Progenitor cell of endocrine pancreas (in vitro differentiated cells): ENCODE data around the gene GNB1L. TPM values are rescaled to one million over a fixed set of nuclear protein-coding genes. Genes with fewer than 3 reads are reported as not detected.

ENCODE experiments used
- DNase-seq: peaks from one replicate; pipeline ENCODE4 v3.0.0; 2021; ENCODE audit warnings: low spot score; ENCODE audit not compliant: unreplicated experiment
- H3K27ac Mint-ChIP-seq: 2 replicates; pipeline ENCODE4 v1.8.0; 2021; ENCODE audit warnings: mild to moderate bottlenecking, moderate library complexity, mixed read lengths
- H3K27me3 Mint-ChIP-seq: 2 replicates; pipeline ENCODE4 v1.8.0; 2021; ENCODE audit warnings: mixed read lengths
- H3K36me3 Mint-ChIP-seq: 2 replicates; pipeline ENCODE4 v1.8.0; 2022; ENCODE audit warnings: mixed read lengths; ENCODE audit not compliant: insufficient read depth
- H3K4me1 Mint-ChIP-seq: 2 replicates; pipeline ENCODE4 v1.8.0; 2021; ENCODE audit warnings: low read depth, mixed read lengths
- H3K4me3 Mint-ChIP-seq: 2 replicates; pipeline ENCODE4 v1.8.0; 2021; ENCODE audit warnings: low read depth, mild to moderate bottlenecking, moderate library complexity, mixed read lengths
- H3K9me3 Mint-ChIP-seq: 2 replicates; pipeline ENCODE4 v1.8.0; 2021; ENCODE audit warnings: low read depth, mixed read lengths
- total RNA-seq: library from RNA; stranded (reverse); gene quantifications from 2 replicates; pipeline ENCODE4 v1.2.1, GENCODE V29; 2021
- TF ChIP-seq, protein P1 (sequence below): fragments of 200-600 bp; sonication (generic); IDR thresholded peaks from one replicate; pipeline ENCODE4 v1.5.0; 2021; ENCODE audit warnings: antibody characterized with exemption, mild to moderate bottlenecking; ENCODE audit not compliant: unreplicated experiment

GNB1L gene
- total RNA-seq, 1 donor from 2014 or later, result 9.9 TPM

DNA sequence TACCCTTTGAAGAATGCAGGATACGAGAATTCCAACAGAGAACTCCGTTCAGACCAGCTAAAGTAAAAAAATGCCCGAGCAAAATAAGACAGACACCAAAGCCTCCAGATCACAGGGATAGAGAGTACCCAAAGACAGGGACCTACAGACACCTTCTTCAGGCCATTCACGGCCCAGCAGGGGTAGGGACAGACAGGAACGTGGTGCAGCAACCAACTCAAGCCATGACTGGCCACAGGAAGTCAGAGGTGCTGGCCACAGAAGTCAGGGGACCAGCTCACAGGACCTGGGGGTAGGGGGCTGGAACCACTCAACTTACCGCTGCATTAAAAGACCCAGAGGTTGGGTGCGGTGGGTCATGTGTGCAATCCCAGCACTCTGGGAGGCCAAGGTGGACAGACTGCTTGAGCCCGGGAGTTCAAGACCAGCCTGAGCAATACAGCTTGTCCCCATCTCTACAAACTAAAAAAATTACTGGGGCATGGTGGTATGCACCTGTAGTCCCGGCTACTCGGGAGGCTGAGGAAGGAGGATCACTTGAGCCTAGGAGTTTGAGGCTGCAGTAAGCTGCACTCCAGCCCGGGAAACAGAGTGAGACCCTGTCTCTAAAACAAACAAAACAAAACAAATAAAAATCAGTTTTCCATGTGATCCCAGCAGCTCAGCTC lies 47.0 kb upstream of the GNB1L start:
- Mint-ChIP-seq H3K4me3 (no peak overlapping the region), H3K36me3 (peaks cover 1% of the 10 kb centered on the region), H3K9me3 (no peaks in the 10 kb centered on the region), H3K4me1 (peaks cover 5% of the 10 kb centered on the region), H3K27me3 (peaks cover 4% of the 10 kb centered on the region), H3K27ac (no peak overlapping the region)
- TF ChIP-seq, protein P1, sequence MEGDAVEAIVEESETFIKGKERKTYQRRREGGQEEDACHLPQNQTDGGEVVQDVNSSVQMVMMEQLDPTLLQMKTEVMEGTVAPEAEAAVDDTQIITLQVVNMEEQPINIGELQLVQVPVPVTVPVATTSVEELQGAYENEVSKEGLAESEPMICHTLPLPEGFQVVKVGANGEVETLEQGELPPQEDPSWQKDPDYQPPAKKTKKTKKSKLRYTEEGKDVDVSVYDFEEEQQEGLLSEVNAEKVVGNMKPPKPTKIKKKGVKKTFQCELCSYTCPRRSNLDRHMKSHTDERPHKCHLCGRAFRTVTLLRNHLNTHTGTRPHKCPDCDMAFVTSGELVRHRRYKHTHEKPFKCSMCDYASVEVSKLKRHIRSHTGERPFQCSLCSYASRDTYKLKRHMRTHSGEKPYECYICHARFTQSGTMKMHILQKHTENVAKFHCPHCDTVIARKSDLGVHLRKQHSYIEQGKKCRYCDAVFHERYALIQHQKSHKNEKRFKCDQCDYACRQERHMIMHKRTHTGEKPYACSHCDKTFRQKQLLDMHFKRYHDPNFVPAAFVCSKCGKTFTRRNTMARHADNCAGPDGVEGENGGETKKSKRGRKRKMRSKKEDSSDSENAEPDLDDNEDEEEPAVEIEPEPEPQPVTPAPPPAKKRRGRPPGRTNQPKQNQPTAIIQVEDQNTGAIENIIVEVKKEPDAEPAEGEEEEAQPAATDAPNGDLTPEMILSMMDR, result no peak
- no peak for DNase-seq

DNA sequence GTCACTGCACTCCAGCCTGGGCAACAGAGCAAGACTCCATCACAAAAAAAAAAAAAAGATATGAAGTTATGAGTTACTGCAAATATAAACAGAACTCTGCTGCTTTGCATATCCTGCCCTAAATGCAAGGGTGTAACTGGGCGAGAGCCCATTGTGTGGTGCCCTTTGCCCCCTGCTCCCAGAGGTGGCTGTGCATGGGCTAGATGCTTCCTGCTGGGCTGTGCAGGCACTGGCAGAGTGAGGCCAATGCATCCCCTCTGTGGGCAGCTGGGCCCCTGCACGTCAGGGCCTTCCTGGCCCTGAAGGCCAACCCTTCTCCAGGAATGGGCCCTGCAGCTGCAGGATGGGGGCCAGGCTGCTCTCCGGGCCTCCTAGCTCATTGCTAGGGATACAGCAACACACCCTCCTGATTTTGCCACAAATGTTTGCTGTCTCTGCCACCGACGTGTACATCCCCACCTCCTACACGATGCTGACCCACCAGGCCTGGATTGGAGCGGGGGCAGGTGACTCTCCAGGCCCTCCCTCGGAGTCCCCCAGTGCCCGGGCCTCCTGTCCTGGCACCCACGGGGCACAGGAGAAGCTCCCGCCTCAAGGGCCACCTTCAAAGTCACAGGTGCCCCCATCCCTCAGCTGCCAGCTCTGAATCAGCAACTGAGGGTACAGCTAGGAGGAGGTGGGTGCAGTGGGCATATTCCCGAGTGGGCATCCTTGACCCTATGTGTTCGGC lies 46.2 kb upstream of the GNB1L start:
- DNase-seq, result no peak
- H3K27ac Mint-ChIP-seq, result no peak overlapping the region
- no peak overlapping the region for H3K4me3 Mint-ChIP-seq
- TF ChIP-seq, protein P1, result no peak
- no peaks in the 10 kb centered on the region for H3K9me3 Mint-ChIP-seq
- peaks cover 2% of the 10 kb centered on the region for H3K27me3 Mint-ChIP-seq
- H3K36me3 Mint-ChIP-seq, result no peaks in the 10 kb centered on the region
- H3K4me1 Mint-ChIP-seq, result peaks cover 5% of the 10 kb centered on the region

DNA sequence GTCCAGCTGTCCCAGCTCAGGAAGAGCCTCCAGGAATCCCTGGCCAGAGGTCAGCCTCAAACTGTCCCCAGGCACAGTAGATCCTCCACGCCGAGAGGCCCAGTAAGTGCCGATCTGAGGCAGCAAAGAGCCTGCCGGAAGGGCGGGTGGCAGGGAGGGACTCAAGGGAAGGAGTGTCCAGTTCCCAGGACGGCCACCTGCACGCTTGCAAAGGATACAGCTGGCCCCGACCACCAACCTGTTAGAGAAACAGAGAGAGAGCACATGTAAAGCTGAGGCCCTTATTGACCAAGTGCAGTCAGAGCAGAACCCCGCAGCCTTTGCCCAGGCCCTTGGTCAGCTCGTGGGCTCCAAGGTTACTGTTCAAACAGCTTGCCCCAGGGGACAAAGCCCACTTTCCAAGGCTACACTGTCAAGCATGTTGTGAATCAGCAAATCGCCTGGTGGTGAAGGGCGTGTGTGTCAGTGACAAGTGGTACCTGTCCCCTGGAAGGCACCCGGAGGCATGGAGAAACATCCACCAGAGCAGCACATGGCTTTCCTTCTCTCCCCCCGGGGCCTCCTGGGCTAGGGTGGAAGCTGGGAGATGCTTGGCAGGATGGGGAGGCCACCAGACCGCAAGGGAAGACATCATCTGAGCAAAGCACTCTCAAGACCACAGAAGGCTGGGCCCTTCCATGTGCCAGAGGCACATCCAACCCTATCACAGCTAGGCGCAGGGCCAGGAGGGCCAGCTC lies 44.3 kb upstream of the GNB1L start:
- TF ChIP-seq, protein P1, result no peak
- no peak for DNase-seq
- Mint-ChIP-seq H3K9me3 (no peaks in the 10 kb centered on the region), H3K27ac (no peak overlapping the region), H3K36me3 (peaks cover 1% of the 10 kb centered on the region), H3K4me1 (peaks cover 5% of the 10 kb centered on the region), H3K4me3 (no peak overlapping the region), H3K27me3 (peaks cover under 1% of the 10 kb centered on the region)

DNA sequence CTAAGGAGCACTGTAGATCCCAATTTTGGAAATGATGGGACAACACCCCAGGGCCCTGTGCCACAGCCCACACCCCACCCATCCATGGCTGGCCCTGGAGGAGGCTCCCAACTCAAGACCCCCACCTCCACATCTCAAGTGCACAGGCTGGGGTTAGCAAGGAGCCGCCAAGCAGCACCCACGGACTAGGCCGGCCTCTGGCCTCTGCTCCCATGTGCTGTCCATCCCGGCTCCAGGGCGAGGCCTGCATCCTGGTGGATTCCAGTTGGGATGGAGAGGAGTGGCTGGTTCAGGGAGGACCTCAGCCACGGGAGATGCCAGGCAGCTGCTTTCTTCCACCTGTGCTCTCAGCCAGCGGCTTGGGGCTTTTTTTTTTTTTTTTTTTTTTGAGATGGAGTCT lies 43.5 kb upstream of the GNB1L start:
- H3K36me3 Mint-ChIP-seq, result peaks cover 1% of the 10 kb centered on the region

DNA sequence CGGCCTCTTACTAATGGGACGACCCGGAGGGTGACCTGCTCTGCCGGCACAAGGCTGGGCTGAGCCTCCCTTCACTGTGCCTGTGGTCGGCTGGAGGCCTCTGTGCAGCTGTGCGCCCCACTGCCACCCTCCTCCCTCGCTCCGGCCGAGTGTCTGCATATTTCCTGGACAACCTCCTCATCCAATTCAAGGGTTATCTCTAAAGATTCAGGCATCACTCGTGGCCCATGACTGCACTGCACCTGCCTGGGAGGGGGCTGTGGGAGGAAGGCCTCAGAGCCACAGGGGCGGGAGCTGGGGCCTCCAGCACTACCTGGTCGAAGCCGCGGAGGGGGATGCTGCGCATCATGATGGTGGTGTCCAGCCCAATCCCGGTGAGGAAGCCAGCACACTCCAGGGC lies 43.1 kb upstream of the GNB1L start:
- no peak for DNase-seq
- Mint-ChIP-seq H3K27me3 (peaks cover 9% of the 10 kb centered on the region), H3K4me3 (no peak overlapping the region), H3K4me1 (peaks cover 5% of the 10 kb centered on the region), H3K27ac (no peak overlapping the region), H3K9me3 (no peaks in the 10 kb centered on the region), H3K36me3 (peaks cover 1% of the 10 kb centered on the region)
- TF ChIP-seq, protein P1, result no peak

More for the DNA sequence above, 43.5 kb upstream of the GNB1L start:
- Mint-ChIP-seq H3K4me3 (no peak overlapping the region), H3K9me3 (no peaks in the 10 kb centered on the region), H3K4me1 (peaks cover 5% of the 10 kb centered on the region), H3K27ac (no peak overlapping the region), H3K27me3 (peaks cover 5% of the 10 kb centered on the region)
- TF ChIP-seq, protein P1, result no peak
- no peak for DNase-seq
